Dedifferentiated amniotic fluid mesenchymal stem cell (primary cell): ENCODE measurements around the gene CHD8.
"Not testable (repeated sequence)": the region's sequence is repeated elsewhere in the genome, so short reads cannot be mapped to it uniquely, and the experiment has no call there.

Experiments
- DNase-seq: peaks from one replicate; pipeline ENCODE4 v3.0.0-alpha.2; 2016; ENCODE audit errors: extremely low spot score

The CHD8 gene

GRCh38 chr14:21455912-21456667 is at the start of gene CHD8:
CHD8 (minus strand) TSS chr14:21456123; CDS start chr14:21431643, 24,480 bp downstream.
- DNase-seq = peak; percentile 100

- no peak for DNase-seq
Observed at GRCh38 chr14:21505012-21505553, 49.2 kb upstream of the CHD8 start.

- no peak for DNase-seq
Observed at GRCh38 chr14:21503376-21503775, 47.5 kb upstream of the CHD8 start.

- no peak for DNase-seq
Observed at GRCh38 chr14:21501568-21501967, 45.6 kb upstream of the CHD8 start.

- peak; percentile 44 for DNase-seq
Observed at GRCh38 chr14:21498540-21499526, 42.9 kb upstream of the CHD8 start.

- no peak for DNase-seq
Observed at GRCh38 chr14:21496453-21496852, 40.5 kb upstream of the CHD8 start.

- peak; percentile 51 for DNase-seq
Observed at GRCh38 chr14:21494902-21495762, 39.2 kb upstream of the CHD8 start.

- peak; percentile 89 for DNase-seq
Observed at GRCh38 chr14:21486640-21487087, 30.7 kb upstream of the CHD8 start.

GRCh38 chr14:21476925-21477681 is 21.2 kb upstream of the CHD8 start, which contains the start of the genes RAB2B and TOX4:
RAB2B (minus strand) TSS chr14:21476959; CDS start chr14:21476872, 87 bp downstream.
TOX4 (plus strand) TSS chr14:21477195; CDS start chr14:21477279, 84 bp downstream.
- DNase-seq = peak; percentile 99

- DNase-seq = peak; percentile 47
Observed at GRCh38 chr14:21476523-21476924, 20.6 kb upstream of the CHD8 start.

GRCh38 chr14:21475767-21476522 is 20.0 kb upstream of the CHD8 start:
- DNase-seq = no peak

- peak; percentile 86 for DNase-seq
Observed at GRCh38 chr14:21467616-21468015, 11.7 kb upstream of the CHD8 start.

- DNase-seq = no peak
Observed at GRCh38 chr14:21455592-21455911, 371 bp downstream of the CHD8 start.

GRCh38 chr14:21454843-21455544 is 929 bp downstream of the CHD8 start:
- no peak for DNase-seq

GRCh38 chr14:21449899-21450216 is 6.1 kb downstream of the CHD8 start:
- no peak for DNase-seq

- DNase-seq = not testable (repeated sequence)
Observed at GRCh38 chr14:21442657-21443056, 13.3 kb downstream of the CHD8 start.

GRCh38 chr14:21440859-21441258 is 15.1 kb downstream of the CHD8 start:
- no peak for DNase-seq

- peak; percentile 99 for DNase-seq
Observed at GRCh38 chr14:21437063-21437901, 18.6 kb downstream of the CHD8 start.
